GM21390 (cell line): ENCODE results near the gene DHX15.
A peak's percentile ranks its signal among the peaks of the same experiment; 100 is the strongest.

Source experiments
- ATAC-seq: cut with Tn5 transposase; IDR thresholded peaks from one replicate; pipeline ENCODE4 v1.9.1; 2021; ENCODE audit not compliant: unreplicated experiment

Gene DHX15

DNA sequence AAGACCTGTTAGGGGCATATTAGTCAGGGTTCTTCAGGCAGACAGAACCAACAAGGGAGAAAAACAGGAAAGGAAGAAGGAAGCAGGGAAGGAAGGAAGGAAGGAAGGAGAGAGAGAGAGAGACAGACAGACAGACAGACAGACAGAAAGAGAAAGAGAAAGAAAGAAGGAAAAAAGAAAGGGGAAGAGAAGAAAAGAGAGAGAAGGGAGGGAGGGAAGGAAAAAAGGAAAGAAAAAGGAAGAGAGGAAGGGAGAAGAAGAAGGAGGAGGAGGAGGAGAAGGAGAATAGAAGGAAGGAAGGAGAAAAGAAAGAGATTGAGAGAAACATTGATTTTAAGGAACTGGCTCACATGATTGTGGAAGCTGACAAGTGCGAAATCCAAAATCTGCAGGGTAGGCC is 89.0 kb downstream of the DHX15 start:
- ATAC-seq, result no peak

DNA sequence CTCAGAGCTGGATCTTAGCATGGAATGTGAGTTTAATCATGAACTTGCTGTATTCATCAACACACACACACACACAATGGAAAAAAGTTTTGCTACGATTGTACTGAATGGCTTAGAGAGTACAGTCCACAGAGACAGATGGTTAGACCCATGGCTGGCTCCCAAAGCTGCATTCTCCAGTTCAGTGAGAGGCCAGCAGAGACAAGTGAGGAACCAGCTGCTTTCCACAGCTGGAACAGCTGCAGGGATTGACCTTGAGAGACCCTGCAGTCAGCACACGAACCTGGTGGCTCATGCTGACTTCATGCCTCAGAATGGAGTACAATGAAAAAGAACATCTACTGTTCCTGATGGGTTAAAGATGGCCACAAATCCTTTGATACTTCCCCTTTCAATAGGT is 94.5 kb downstream of the DHX15 start:
- no peak for ATAC-seq

DNA sequence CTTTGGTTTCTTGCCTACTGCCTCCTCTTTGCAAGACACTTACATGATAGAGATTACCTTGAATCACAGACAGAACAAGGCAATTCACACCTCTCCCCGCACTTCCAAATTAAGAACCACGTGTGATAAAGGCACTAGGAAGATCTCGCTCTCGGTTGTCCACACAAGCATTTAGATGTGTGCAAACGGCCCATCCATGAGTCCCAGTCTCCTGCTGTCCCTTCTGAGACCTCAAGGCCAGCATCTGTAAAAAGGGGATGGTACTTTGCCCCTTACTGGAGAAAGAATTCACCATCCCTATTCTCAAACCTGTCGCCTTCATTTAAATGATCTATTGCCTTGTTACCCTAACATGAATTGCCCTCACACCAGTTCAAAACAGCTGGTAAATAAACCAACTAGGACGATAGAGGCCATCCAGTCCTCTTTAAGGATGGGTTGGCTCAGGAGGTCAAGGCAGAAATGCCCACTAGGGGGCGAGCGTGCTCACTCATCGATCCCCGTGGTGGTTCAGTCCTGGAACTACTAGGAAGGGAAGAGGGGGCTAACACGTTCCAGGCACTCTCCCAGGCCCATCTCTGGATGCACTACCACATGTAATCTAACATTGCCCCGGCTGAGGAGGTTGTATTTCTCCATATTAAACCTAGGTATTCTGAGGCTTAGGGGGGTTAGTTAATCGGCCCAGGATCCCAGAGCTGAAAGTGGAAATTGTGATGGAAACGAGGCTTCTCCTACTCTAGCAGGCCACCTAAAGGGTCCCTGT is 95.8 kb downstream of the DHX15 start:
- ATAC-seq, result peak; percentile 97

DNA sequence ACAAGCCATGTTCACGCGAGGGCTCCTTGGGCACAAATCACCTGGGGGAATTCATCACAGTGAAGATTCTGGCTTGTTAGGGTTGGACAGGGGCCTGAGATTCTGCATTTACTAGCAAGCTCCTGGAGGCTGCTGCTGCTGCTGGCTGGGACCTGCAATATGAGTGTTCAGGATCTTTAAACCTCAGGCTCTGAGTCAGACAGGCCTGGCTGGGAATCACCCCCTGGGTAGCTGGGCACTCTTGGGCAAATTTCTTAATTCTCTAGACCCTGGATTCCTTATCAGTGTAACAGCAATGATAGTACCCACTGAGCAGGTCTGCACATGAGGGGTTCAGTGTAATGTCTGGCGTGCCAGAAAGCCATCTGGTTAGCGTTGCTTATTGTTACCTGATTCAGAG is 101.5 kb downstream of the DHX15 start:
- ATAC-seq, result no peak

DNA sequence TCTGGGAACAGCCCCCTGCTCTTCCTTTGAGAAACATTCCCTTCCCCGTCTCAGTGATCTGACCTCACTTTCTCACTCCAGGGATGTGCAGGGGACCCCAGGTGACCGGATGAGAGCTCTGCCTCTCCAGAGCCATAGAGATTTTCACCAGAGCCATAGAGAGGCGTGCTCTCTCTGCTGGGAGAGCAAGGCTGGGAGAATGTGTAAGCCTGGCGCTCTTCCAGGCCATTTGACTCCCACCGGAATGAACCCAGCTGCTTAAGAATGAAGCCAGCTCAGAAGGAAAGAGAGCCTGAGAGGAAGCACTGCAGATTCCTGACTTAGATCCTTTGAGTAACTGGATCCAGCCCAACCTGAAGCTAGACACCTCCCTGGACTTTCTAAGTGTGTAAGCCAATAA is 106.4 kb downstream of the DHX15 start:
- no peak for ATAC-seq
